ENCODE results near the gene GLUD1.
"Not testable (repeated sequence)": the region's sequence is repeated elsewhere in the genome, so short reads cannot be mapped to it uniquely, and the experiment has no call there.

- TF ChIP-seq CTCF (tag by site-specific recombination; IDR thresholded peaks at IDR 0.05); ZNF571 (tag by site-specific recombination; IDR thresholded peaks at IDR 0.05); KLF10 (tag by site-specific recombination; IDR thresholded peaks at IDR 0.05); KLF17 (tag by site-specific recombination; IDR thresholded peaks at IDR 0.05); WT1 (tag by site-specific recombination; IDR thresholded peaks at IDR 0.05); ZNF785 (tag by site-specific recombination; IDR thresholded peaks at IDR 0.05); ATF2 (tag by site-specific recombination; IDR thresholded peaks at IDR 0.05; ENCODE audit: low read depth); ZNF174 (tag by site-specific recombination; IDR thresholded peaks at IDR 0.05); ZNF354C (tag by site-specific recombination; IDR thresholded peaks at IDR 0.05; ENCODE audit: borderline replicate concordance, low read depth): not testable (repeated sequence)
- TF ChIP-seq, protein P1, sequence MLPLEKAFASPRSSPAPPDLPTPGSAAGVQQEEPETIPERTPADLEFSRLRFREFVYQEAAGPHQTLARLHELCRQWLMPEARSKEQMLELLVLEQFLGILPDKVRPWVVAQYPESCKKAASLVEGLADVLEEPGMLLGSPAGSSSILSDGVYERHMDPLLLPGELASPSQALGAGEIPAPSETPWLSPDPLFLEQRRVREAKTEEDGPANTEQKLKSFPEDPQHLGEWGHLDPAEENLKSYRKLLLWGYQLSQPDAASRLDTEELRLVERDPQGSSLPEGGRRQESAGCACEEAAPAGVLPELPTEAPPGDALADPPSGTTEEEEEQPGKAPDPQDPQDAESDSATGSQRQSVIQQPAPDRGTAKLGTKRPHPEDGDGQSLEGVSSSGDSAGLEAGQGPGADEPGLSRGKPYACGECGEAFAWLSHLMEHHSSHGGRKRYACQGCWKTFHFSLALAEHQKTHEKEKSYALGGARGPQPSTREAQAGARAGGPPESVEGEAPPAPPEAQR (tag by site-specific recombination; IDR thresholded peaks at IDR 0.05): not testable (repeated sequence)
Measured at GRCh38 chr10:87119029-87119428, 24.4 kb upstream of the GLUD1 start.
